HEK293 (cell line): Measurements from ENCODE around the gene ZNF423.

Experiments
- CTCF ChIA-PET: fragments of 350-600 bp; formaldehyde crosslinking; extraction: SDS; loops from one replicate; lab custom pipeline; 2021; ENCODE audit warnings: antibody characterized with exemption; lab: Yijun Ruan, JAX
- POLR2A ChIA-PET: fragments of 300-600 bp; formaldehyde crosslinking; extraction: SDS; loops from one replicate; lab custom pipeline; 2020; ENCODE audit warnings: antibody characterized with exemption, inconsistent platforms; lab: Yijun Ruan, JAX
- H3K27ac ChIP-seq: fragments of 200-500 bp; sonication (Bioruptor generic); 2 replicates; pipeline ENCODE4 v1.5.1; 2014; ENCODE audit warnings: low read depth, low read length, control low read depth, inconsistent platforms; ENCODE audit errors: extremely low read depth
- H3K36me3 ChIP-seq, 2 experiments: fragments of 200-500 bp in 1 of 2; sonication (Bioruptor generic) in 1 of 2; 1 replicate in 1 of 2; 2 replicates in 1 of 2; pipeline ENCODE4 v1.5.1; 2014 to 2017; ENCODE audit warnings: inconsistent platforms in 2 of 2, low read length in 2 of 2; ENCODE audit not compliant: control insufficient read depth in 2 of 2, insufficient read depth in 1 of 2
- H3K4me1 ChIP-seq: fragments of 200-500 bp; sonication (Bioruptor generic); 2 replicates; pipeline ENCODE4 v1.5.1; 2014; ENCODE audit warnings: mild to moderate bottlenecking, low read length, inconsistent platforms; ENCODE audit not compliant: control insufficient read depth, insufficient read depth
- H3K4me3 ChIP-seq: 2 replicates; pipeline ENCODE4 v1.5.1; 2011; ENCODE audit warnings: low read depth, mild to moderate bottlenecking, control low read depth, low read length, moderate library complexity
- H3K9me3 ChIP-seq: fragments of 200-500 bp; sonication (Bioruptor generic); 2 replicates; pipeline ENCODE4 v1.5.1; 2014; ENCODE audit warnings: low read depth, low read length, inconsistent platforms; ENCODE audit not compliant: control insufficient read depth, insufficient read depth
- EGR2 ChIP-seq: fragments of 450-650 bp; formaldehyde crosslinking; IDR thresholded peaks from 2 replicates; pipeline ENCODE4 v1.5.1; 2016; ENCODE audit warnings: low read depth, missing biosample characterization, missing genetic modification characterization
- FEZF1 ChIP-seq: fragments of 450-650 bp; formaldehyde crosslinking; IDR thresholded peaks from 2 replicates; pipeline ENCODE4 v1.5.1; 2016; ENCODE audit warnings: missing biosample characterization, missing genetic modification characterization
- ZBTB1 ChIP-seq: fragments of 450-650 bp; formaldehyde crosslinking; IDR thresholded peaks from 2 replicates; pipeline ENCODE4 v1.5.1; 2016; ENCODE audit warnings: missing biosample characterization, missing genetic modification characterization
- ZBTB17 ChIP-seq: fragments of 450-650 bp; formaldehyde crosslinking; IDR thresholded peaks from 2 replicates; pipeline ENCODE4 v1.5.1; 2016; ENCODE audit warnings: missing biosample characterization, missing genetic modification characterization
- ZFHX2 ChIP-seq: fragments of 450-650 bp; formaldehyde crosslinking; conservative IDR thresholded peaks from 2 replicates; pipeline ENCODE4 v1.5.1; 2016; ENCODE audit warnings: missing biosample characterization, missing genetic modification characterization
- ZNF24 ChIP-seq: fragments of 450-650 bp; formaldehyde crosslinking; IDR thresholded peaks from 2 replicates; pipeline ENCODE4 v1.5.1; 2016; ENCODE audit warnings: missing biosample characterization, missing genetic modification characterization
- ZNF248 ChIP-seq: fragments of 450-650 bp; formaldehyde crosslinking; IDR thresholded peaks from 2 replicates; pipeline ENCODE4 v1.5.1; 2017; ENCODE audit warnings: missing biosample characterization, missing genetic modification characterization
- ZNF335 ChIP-seq: fragments of 450-650 bp; formaldehyde crosslinking; conservative IDR thresholded peaks from 2 replicates; pipeline ENCODE4 v1.5.1; 2016; ENCODE audit warnings: missing biosample characterization, missing genetic modification characterization
- ZNF366 ChIP-seq: fragments of 450-650 bp; formaldehyde crosslinking; conservative IDR thresholded peaks from 2 replicates; pipeline ENCODE4 v1.5.1; 2016; ENCODE audit warnings: missing biosample characterization, missing genetic modification characterization
- ZNF514 ChIP-seq: fragments of 450-650 bp; formaldehyde crosslinking; IDR thresholded peaks from 2 replicates; pipeline ENCODE4 v1.5.1; 2016; ENCODE audit warnings: missing biosample characterization, missing genetic modification characterization
- ZNF677 ChIP-seq: fragments of 450-650 bp; IDR thresholded peaks from 2 replicates; pipeline ENCODE4 v1.5.0; 2018; ENCODE audit warnings: missing biosample characterization, mild to moderate bottlenecking, missing genetic modification characterization, moderate library complexity
- ZNF837 ChIP-seq: fragments of 450-650 bp; formaldehyde crosslinking; IDR thresholded peaks from 2 replicates; pipeline ENCODE4 v1.5.1; 2016; ENCODE audit warnings: missing biosample characterization, missing genetic modification characterization
- TF ChIP-seq, protein P1 (sequence below): fragments of 450-650 bp; formaldehyde crosslinking; IDR thresholded peaks from 2 replicates; pipeline ENCODE4 v1.5.1; 2016; ENCODE audit warnings: missing biosample characterization, missing genetic modification characterization
- TF ChIP-seq, protein P2 (sequence below): fragments of 450-650 bp; formaldehyde crosslinking; IDR thresholded peaks from 2 replicates; pipeline ENCODE4 v1.5.1; 2016; ENCODE audit warnings: missing biosample characterization, missing genetic modification characterization, borderline replicate concordance
- TF ChIP-seq, protein P3 (sequence below): fragments of 450-650 bp; formaldehyde crosslinking; IDR thresholded peaks from 2 replicates; pipeline ENCODE4 v1.5.1; 2017; ENCODE audit warnings: missing biosample characterization, missing genetic modification characterization

ZNF423 gene

DNA sequence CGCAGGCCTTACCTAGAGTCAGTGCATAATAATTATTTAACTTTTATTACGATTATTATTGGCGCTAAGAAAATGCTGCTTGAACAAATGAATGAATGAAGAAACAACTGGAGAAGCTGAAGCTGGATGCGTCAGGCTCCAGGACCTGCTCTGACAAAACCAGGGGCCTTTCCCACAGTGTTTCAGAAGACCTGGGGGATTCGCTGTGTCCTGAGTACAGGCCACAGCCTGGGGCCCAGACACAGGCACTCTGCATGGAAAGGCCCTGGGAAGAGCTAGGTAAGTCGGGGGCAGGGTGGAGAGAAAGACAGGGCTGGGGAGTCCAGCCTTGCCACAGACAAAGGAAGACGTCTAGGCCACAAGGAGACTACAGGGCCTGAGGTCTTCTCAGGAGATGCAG, 226.1 kb downstream of the ZNF423 start:
- ChIA-PET CTCF (no interaction called here), POLR2A (no interaction called here)
- TF ChIP-seq, protein P1, sequence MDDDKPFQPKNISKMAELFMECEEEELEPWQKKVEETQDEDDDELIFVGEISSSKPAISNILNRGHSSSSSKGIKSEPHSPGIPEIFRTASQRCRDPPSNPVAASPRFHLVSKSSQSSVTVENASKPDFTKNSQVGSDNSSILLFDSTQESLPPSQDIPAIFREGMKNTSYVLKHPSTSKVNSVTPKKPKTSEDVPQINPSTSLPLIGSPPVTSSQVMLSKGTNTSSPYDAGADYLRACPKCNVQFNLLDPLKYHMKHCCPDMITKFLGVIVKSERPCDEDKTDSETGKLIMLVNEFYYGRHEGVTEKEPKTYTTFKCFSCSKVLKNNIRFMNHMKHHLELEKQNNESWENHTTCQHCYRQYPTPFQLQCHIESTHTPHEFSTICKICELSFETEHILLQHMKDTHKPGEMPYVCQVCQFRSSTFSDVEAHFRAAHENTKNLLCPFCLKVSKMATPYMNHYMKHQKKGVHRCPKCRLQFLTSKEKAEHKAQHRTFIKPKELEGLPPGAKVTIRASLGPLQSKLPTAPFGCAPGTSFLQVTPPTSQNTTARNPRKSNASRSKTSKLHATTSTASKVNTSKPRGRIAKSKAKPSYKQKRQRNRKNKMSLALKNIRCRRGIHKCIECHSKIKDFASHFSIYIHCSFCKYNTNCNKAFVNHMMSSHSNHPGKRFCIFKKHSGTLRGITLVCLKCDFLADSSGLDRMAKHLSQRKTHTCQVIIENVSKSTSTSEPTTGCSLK (tag by site-specific recombination): no peak
- TF ChIP-seq ZNF335 (tag by site-specific recombination): no peak
- Histone ChIP-seq H3K4me1 (no peaks in the 10 kb centered on the region), H3K9me3 (no peaks in the 10 kb centered on the region), H3K27ac (no peak overlapping the region), H3K36me3 (no peaks in the 10 kb centered on the region), H3K4me3 (no peak overlapping the region)

DNA sequence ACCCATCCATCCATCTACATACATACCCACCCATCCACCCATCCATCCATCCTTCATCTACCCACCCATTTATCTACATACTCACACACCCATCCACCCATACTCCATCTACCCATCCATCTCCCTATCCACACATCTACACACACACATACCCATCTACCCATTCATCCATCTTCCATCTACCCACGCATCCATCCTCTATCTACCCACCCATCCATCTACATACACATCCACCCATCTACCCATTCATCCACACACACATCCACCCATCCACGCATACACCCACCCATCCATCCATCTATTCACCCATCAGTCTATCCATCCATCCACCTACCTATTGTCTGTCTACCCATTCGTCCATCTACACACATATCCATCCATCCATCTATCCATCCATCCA, 227.8 kb downstream of the ZNF423 start:
- no peak overlapping the region for H3K4me3 ChIP-seq
- H3K27ac ChIP-seq: no peak overlapping the region
- ChIA-PET CTCF (no interaction called here), POLR2A (no interaction called here)
- no peaks in the 10 kb centered on the region for H3K36me3 ChIP-seq
- no peaks in the 10 kb centered on the region for H3K9me3 ChIP-seq
- peak; percentile 53 for TF ChIP-seq ZBTB17
- TF ChIP-seq, protein P2, sequence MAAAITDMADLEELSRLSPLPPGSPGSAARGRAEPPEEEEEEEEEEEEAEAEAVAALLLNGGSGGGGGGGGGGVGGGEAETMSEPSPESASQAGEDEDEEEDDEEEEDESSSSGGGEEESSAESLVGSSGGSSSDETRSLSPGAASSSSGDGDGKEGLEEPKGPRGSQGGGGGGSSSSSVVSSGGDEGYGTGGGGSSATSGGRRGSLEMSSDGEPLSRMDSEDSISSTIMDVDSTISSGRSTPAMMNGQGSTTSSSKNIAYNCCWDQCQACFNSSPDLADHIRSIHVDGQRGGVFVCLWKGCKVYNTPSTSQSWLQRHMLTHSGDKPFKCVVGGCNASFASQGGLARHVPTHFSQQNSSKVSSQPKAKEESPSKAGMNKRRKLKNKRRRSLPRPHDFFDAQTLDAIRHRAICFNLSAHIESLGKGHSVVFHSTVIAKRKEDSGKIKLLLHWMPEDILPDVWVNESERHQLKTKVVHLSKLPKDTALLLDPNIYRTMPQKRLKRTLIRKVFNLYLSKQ (tag by site-specific recombination): no peak
- TF ChIP-seq, protein P3, sequence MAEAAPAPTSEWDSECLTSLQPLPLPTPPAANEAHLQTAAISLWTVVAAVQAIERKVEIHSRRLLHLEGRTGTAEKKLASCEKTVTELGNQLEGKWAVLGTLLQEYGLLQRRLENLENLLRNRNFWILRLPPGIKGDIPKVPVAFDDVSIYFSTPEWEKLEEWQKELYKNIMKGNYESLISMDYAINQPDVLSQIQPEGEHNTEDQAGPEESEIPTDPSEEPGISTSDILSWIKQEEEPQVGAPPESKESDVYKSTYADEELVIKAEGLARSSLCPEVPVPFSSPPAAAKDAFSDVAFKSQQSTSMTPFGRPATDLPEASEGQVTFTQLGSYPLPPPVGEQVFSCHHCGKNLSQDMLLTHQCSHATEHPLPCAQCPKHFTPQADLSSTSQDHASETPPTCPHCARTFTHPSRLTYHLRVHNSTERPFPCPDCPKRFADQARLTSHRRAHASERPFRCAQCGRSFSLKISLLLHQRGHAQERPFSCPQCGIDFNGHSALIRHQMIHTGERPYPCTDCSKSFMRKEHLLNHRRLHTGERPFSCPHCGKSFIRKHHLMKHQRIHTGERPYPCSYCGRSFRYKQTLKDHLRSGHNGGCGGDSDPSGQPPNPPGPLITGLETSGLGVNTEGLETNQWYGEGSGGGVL (tag by site-specific recombination): no peak
- no peak for TF ChIP-seq ZBTB1 (tag by site-specific recombination)
- no peak for TF ChIP-seq ZNF514
- peak; percentile 78 for TF ChIP-seq EGR2 (tag by site-specific recombination)
- peak; percentile 67; the same call in 1 of the 2 replicates for TF ChIP-seq ZNF366 (tag by site-specific recombination)
- TF ChIP-seq ZNF837 (tag by site-specific recombination): no peak
- peak; percentile 44 for TF ChIP-seq ZFHX2
- TF ChIP-seq FEZF1 (tag by site-specific recombination): no peak
- TF ChIP-seq ZNF248 (tag by site-specific recombination): 0 out of 2 replicates have a peak, but pooled peaks have one; percentile 32
- H3K4me1 ChIP-seq: no peaks in the 10 kb centered on the region

DNA sequence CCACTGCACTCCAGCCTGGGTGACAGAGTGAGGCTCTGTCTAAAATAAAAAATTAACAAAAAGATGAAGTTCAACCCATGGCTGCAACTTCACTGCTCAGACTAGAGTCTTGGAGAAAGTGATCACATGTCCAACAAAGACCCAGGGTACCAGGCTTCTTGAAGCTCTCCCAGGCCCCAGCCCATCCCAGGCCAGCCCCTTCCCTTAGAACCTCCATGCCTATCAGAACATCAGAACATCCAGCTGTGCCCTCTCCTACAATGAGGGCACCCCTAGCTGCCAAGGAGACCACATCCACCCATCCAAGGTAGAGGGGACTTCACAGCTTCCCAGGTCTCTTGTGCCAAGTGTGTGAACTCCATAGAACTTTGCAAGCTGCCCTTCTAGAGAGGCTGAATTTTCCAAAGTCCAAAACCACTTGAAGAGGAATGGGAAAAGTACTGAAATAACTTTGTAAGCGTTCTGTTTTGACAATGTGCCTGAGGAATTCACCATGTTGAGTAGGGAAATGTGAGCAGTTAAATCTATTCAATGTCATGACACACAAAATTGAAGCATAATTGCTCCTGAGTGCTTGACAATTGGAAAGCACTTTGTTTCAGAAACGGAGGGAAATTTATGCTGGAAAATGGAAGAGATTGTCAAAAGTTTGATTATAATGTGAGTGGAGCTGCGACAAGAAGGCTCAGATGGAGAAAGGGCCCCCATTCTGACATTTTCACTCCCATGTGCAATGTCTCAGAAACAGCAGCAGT, 230.4 kb downstream of the ZNF423 start:
- H3K27ac ChIP-seq: no peak overlapping the region
- H3K4me1 ChIP-seq: peaks cover 5% of the 10 kb centered on the region
- H3K36me3 ChIP-seq: no peaks in the 10 kb centered on the region
- no peaks in the 10 kb centered on the region for H3K9me3 ChIP-seq
- no peak overlapping the region for H3K4me3 ChIP-seq
- no peak for TF ChIP-seq ZNF677 (tag by site-specific recombination)
- TF ChIP-seq ZNF24: no peak
- ChIA-PET POLR2A (no interaction called here), CTCF (interaction anchor here (1.3 kb wide), 1 partner anchor 32 kb away, joined by 4 read pairs; no protein-coding TSS in a partner anchor)
